Measurements from ENCODE around the gene CCDC188.

CCDC188 gene

GRCh38 chr22:20184501-20185165 is 33.8 kb upstream of the CCDC188 start:
- DNase-seq: no peak

- DNase-seq: no peak
Observed at GRCh38 chr22:20183823-20184222, 33.0 kb upstream of the CCDC188 start.

DNA sequence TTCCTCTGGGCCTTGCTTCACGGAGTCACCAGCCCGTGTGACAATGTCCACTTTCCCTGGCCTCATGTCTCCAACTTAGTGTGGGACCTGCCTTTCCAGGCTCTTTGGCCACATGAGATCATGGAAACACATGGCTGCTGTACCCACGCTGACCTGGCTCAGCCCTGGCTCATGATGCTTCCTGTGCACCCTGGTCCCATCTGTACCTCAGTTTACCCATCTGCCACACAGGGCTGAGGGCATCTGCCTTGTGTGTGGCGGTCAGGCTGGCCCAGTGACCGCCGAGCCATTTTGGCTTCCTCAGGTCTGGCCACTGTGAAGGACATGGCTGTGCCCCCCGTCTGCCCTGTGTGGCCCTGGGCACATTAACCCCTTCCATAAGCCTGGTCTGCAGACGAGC is 32.2 kb upstream of the CCDC188 start:
- no peak for DNase-seq

DNA sequence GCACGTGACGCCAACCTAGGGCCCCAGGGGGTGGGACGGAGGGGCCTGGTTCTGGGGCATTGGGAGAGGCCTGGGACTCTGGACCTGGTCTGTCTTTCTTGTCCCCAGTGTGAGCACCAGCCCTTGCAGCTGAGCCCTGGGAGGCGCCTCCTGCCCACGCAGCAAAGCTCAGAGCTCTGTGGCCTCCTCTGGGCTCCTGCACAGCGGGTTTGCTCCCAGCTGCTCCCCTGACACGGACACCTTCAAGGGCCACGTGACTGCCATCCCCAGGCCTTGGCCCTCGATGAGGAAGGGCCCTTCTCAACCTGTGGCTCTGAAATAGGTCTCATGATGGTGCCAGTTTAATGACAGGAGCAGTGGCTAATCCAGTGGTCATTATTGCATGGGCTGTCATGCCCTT is 31.5 kb upstream of the CCDC188 start:
- DNase-seq: no peak

DNA sequence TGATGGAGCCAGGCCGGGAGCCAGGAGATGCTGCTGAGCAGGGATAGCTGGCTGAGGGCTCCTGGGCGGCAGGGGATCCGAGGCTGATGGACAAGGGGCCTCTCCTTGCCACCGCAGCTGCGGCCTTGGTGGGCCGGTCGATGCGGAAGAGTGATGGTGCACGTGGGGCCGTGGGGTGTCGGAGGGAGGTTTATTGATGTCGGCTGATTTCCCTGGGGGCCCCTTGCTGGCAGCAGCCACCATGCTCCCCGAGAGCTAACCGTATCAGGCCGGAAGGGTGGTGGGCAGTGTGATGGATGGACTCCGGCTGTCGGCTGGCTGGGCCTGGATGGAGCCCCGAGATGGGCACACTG is 31.0 kb upstream of the CCDC188 start:
- no peak for DNase-seq

GRCh38 chr22:20181194-20181883 is 30.5 kb upstream of the CCDC188 start:
- DNase-seq: no peak

DNA sequence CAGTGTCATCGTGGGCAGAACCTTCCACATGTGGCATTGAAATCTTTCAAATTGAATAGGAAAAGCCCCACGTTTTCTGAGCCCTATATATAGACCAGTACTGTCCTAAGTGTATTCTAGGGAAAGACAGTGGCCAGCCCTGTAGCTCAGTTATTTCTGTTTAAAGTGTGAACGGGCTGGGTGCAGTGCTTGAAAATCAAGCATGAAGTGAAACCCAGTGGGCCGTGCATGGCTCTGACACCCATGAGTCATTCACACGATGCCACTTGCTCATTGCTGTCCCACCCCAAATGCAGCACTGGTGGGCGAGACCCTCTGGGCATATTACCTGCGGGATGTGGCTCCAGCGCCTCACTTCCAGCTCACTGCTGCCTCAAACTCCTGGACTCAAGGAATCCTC is 29.8 kb upstream of the CCDC188 start:
- DNase-seq: no peak

DNA sequence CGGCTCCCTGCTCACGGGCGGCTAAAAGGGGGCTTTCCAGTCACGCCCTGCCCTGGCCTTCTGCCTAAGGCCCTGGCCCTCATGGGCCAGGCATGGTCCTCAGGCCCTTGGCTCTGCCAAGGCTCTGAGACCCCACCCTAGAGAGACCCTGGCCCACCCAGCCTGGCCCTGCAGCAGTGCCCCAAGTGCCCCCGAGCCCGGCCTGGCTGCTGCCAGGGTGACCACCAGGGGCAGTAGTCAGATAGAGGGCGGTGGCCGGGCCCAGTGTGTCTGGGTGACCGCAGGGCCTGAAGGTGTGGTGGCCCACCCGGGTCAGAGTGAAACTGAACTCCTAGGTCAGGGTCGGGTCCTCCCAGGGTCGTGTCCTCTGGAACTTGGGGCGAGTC is 29.4 kb upstream of the CCDC188 start:
- DNase-seq: no peak

GRCh38 chr22:20179455-20180244 is 28.8 kb upstream of the CCDC188 start:
- DNase-seq: no peak

DNA sequence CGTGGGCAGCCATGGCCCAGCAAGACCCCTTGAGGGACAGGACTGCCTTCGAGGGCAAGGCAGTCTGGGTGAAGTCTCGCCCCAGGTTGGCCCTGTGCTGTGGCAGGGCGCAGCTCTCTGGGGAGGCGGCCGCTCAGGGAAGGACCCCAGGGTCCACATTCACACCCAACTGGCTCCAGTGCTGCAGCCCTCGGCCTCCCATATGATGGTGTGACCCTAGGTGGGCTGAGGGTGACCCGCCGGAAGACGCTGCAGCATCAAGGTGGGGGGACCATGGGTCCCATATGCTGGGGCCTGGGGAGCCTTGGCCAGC is 28.0 kb upstream of the CCDC188 start:
- DNase-seq: no peak

GRCh38 chr22:20178075-20178914 is 27.4 kb upstream of the CCDC188 start:
- no peak for DNase-seq

DNA sequence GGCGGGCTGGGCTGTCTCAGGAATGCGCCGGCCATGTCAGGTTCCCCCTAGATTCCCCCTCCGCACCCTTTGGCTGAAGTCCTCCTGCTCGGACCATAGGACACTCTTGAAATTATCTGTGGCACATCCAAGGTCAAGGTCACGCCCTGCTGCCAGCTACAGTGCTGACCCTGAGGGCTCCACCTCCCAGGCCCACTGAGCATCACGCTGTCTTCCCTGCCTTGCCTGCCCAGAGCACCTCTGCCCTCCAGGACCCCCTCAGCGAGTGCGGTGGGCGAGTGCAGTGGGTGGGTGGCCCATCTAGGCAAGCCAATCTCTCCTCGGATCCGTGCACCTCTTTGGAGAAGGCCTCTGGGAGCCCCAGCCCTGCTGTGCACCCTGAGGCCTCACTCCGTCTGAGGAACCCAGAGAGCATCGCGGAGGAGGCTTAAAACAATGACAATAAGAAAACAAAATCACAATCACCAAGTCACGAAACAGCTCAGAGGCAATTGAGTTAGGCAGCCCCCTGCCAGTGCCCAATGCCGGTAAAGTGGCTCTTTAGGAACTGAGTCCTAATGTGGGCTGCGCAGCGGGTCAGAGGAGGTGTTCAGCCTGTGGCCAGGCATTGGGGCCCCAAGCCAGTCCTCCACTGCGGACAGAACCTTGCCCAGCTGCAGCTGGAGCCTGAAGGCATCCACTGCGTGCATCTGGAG is 26.5 kb upstream of the CCDC188 start:
- no peak for DNase-seq

DNA sequence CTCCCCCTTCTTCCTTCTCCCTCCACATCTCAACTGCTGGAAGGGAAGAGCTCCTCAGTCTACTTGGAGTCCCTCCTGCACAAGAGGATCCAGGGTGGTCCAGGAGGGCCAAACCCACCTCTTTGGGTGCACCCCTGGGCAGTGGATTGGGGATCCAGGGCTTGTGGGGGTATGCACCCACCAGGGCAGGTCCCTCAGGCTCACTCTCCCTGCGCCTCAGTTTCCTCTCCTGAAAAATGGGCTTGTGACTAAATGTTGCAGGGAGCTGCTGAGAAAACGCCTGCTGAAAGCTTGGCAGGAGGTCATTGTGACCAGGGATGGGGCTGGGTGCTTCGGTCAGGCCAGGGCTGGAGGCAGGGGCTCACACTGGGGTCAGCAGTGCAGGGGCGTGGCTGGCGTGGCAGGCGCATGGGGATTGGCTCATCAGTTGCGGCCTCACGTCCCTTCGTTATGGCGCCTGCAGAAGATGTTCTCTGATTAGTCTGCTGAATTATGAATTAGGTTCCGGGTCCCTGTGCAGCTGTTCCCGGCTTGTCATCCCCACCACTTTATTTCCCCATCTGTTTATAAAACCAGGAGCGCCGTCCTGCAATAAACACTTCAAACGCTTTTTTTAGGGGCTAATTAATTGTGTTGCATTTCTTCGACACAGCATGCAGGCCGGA is 25.7 kb upstream of the CCDC188 start:
- DNase-seq: no peak

- no peak for DNase-seq
Observed at GRCh38 chr22:20175597-20175900, 24.7 kb upstream of the CCDC188 start.

GRCh38 chr22:20174785-20175596 is 24.1 kb upstream of the CCDC188 start:
- DNase-seq: peak; percentile 58

- DNase-seq: no peak
Observed at GRCh38 chr22:20173772-20174171, 22.9 kb upstream of the CCDC188 start.

GRCh38 chr22:20173246-20173645 is 22.4 kb upstream of the CCDC188 start:
- no peak for DNase-seq

DNA sequence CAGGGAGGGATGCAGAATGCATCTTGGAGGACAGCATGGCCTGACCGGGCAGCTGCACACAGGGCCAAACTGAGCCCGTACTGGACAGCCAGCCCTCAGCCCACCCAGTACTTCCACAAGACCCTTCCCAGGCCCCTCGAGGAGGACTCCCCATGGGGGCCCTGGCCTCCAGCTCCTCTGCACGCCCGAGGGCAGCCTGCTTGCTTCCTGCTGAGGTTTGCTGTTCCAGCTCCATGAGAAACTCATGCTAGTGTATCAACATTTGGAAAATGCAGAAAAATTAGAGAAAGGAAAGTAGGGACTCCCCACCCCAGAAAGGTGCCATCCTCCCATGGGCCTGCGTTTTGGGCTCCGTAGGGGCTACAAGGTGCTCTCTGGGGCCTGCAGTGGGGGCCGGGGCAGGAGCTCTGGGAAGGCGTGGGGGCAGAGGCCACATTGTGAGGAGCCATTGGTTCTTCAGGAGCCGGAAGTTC is 21.3 kb upstream of the CCDC188 start:
- DNase-seq: no peak

GRCh38 chr22:20171288-20172140 is 20.7 kb upstream of the CCDC188 start:
- no peak for DNase-seq

- DNase-seq: no peak
Observed at GRCh38 chr22:20170170-20170569, 19.3 kb upstream of the CCDC188 start.
